ENCODE results near the gene LRRN2.

LRRN2 gene

DNA sequence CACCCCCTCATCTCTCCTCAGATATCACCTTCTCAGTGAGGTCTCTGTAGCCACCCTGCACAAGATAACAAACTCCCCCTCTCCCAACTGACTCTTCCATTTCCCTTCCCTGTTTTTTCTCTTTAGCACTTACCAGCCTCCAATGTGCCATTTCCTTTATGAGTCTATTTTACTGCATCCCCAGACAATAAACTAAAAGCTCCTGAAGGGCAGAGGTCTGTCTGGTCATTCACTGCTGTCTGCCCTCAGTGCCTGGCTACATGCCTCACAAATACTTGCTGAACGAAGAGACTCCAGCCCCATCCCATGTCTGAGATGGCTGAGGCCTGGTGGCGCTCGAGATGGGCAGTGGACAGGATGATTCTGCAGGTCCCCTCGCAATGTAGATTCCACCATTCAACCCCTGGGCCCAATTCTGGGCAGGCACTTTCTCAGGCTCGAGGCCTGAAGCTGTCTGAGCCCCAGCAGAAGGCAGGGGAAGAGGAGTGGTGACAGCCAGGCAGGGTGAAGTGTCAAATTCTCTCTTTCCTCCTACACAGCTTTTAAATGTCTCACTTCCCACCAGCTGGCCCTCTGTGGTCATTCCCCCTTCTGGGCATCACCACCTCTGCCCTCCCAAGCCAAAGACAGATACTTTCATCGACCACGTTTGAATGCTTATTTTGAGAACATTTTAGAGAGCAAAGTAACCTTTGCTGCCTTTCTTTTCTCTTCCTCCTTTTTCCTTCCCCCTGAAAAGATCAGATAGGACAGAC lies 6.6 kb downstream of the LRRN2 start:
- H3K27me3 ChIP-seq (ENCODE audit: control insufficient read depth, insufficient read depth, low read length) = peaks cover 3% of the 10 kb centered on the region; the same call in 1 of the 2 replicates
- H3K4me1 ChIP-seq (ENCODE audit: control insufficient read depth, insufficient read depth, low read length) = peaks cover 4% of the 10 kb centered on the region
- H3K4me3 ChIP-seq (ENCODE audit: low read length) = no peak overlapping the region
- no peaks in the 10 kb centered on the region for H3K9me3 ChIP-seq (ENCODE audit: control insufficient read depth, insufficient read depth, low read length)
- H3K27ac ChIP-seq (ENCODE audit: low read length) = no peak overlapping the region
- no peaks in the 10 kb centered on the region for H3K36me3 ChIP-seq (ENCODE audit: control insufficient read depth, insufficient read depth, low read length)
- WGBS (ENCODE audit: insufficient coverage, insufficient read length) = no CpG with 5 or more reads among the region's 7 CpGs
- no peak for DNase-seq (ENCODE audit: low read depth, low spot score)

DNA sequence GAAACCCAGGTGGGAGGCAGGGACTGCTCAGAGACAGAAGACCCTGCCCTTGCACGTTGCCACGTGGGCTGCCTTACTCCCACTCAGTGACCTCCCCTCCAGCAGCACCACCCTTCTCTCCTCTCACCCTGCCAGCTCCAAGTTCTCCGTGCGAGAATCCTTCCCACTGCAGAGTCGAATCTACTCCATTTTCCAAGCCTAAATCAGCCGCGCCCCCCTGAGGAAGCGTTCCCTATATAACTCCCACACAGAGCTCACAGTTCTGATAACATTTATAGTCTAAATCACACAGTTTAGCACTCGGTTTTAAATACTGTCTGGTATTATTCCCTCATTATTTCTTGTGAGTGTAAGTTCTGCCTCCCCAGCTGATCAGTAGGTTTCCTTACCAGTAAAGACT lies 7.7 kb downstream of the LRRN2 start:
- no CpG with 5 or more reads among the region's 9 CpGs for WGBS (ENCODE audit: insufficient coverage, insufficient read length)
- Histone ChIP-seq H3K27me3 (ENCODE audit: control insufficient read depth, insufficient read depth, low read length) (no peaks in the 10 kb centered on the region; the same call in 1 of the 2 replicates), H3K36me3 (ENCODE audit: control insufficient read depth, insufficient read depth, low read length) (no peaks in the 10 kb centered on the region), H3K27ac (ENCODE audit: low read length) (no peak overlapping the region), H3K4me1 (ENCODE audit: control insufficient read depth, insufficient read depth, low read length) (peaks cover 7% of the 10 kb centered on the region), H3K4me3 (ENCODE audit: low read length) (no peak overlapping the region), H3K9me3 (ENCODE audit: control insufficient read depth, insufficient read depth, low read length) (no peaks in the 10 kb centered on the region)
- no peak for DNase-seq (ENCODE audit: low read depth, low spot score)

DNA sequence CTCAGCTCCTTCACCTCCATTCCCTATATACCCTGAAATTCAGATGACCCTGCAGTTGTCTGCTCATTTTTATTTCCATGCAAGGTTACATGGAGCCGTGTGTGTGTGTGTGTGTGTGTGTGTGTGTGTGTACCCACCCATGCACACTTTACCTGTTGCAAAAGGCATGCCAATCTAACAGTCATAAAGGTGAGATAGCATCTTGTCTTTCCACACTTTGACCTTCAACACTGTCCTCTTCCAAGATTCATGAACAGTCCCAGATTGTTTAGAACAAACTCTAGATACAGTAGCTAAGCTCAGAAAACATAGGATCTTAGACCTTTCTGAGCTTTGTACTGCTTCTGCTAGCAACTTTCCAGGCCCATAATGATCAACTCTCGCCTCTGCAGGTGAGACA lies 9.5 kb downstream of the LRRN2 start:
- Histone ChIP-seq H3K36me3 (ENCODE audit: control insufficient read depth, insufficient read depth, low read length) (no peaks in the 10 kb centered on the region), H3K27ac (ENCODE audit: low read length) (no peak overlapping the region), H3K27me3 (ENCODE audit: control insufficient read depth, insufficient read depth, low read length) (no peaks in the 10 kb centered on the region), H3K9me3 (ENCODE audit: control insufficient read depth, insufficient read depth, low read length) (no peaks in the 10 kb centered on the region), H3K4me3 (ENCODE audit: low read length) (no peak overlapping the region), H3K4me1 (ENCODE audit: control insufficient read depth, insufficient read depth, low read length) (peaks cover 7% of the 10 kb centered on the region)
- no CpG with 5 or more reads among the region's 2 CpGs for WGBS (ENCODE audit: insufficient coverage, insufficient read length)
- DNase-seq (ENCODE audit: low read depth, low spot score) = no peak

DNA sequence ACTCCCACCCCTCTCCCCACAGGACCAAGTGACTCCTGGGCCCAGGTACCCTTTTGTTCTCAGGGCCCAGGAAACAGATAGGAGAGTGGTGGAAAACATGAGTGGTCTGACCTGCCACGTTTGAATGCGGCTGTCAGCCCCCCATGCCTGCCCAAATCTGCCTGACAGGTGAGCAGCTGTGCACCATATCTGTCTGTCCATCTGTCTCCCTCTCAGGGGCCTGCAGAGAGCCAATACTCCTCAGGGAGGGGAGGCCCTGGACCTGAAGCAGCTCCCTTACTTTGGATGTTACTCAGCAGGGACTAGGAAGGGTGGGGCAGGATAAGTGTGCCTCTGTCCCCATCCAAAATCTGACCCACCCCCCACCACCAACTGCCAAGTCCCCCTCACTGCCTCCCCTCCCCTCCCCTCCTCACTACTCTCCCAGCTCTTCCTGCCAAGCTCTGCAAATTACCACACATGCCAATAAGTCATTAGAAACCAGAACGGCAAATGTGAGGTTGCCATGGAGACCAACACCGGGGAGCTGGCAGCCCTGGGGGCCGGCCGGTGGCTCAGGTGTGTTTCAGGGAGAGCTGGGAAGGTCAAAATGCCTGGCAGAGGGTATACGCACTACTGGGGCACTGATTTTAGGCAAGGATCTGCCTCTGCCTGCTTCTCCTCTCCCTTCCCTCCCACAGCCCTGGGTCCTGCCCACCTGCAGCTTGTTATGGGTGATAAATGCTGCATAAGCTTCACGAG lies 11.5 kb downstream of the LRRN2 start:
- H3K4me3 ChIP-seq (ENCODE audit: low read length) = no peak overlapping the region
- WGBS (ENCODE audit: insufficient coverage, insufficient read length) = no CpG with 5 or more reads among the region's 8 CpGs
- no peaks in the 10 kb centered on the region for H3K36me3 ChIP-seq (ENCODE audit: control insufficient read depth, insufficient read depth, low read length)
- no peaks in the 10 kb centered on the region for H3K9me3 ChIP-seq (ENCODE audit: control insufficient read depth, insufficient read depth, low read length)
- H3K27ac ChIP-seq (ENCODE audit: low read length) = no peak overlapping the region
- H3K27me3 ChIP-seq (ENCODE audit: control insufficient read depth, insufficient read depth, low read length) = no peaks in the 10 kb centered on the region
- no peak for DNase-seq (ENCODE audit: low read depth, low spot score)
- peaks cover 7% of the 10 kb centered on the region for H3K4me1 ChIP-seq (ENCODE audit: control insufficient read depth, insufficient read depth, low read length)

DNA sequence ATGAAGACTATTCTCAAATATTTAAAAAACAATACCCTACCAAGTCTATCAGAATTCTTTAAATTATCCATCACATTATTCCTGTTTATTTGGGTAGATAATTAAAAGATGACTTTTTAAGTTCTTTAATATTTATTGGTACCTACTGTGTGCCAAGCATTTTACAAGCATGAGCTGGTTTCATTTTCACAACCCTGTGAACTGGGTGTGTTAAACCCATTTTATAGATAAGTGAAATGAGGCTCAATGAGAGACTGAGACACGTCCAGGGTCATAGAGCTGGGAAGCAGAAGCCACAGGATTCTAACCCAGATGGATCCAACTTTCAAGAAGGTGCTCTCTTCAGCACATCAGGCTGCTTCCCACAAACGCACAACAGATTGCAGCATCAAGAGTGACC lies 12.3 kb downstream of the LRRN2 start:
- Histone ChIP-seq H3K27ac (ENCODE audit: low read length) (no peak overlapping the region), H3K27me3 (ENCODE audit: control insufficient read depth, insufficient read depth, low read length) (no peaks in the 10 kb centered on the region)

DNA sequence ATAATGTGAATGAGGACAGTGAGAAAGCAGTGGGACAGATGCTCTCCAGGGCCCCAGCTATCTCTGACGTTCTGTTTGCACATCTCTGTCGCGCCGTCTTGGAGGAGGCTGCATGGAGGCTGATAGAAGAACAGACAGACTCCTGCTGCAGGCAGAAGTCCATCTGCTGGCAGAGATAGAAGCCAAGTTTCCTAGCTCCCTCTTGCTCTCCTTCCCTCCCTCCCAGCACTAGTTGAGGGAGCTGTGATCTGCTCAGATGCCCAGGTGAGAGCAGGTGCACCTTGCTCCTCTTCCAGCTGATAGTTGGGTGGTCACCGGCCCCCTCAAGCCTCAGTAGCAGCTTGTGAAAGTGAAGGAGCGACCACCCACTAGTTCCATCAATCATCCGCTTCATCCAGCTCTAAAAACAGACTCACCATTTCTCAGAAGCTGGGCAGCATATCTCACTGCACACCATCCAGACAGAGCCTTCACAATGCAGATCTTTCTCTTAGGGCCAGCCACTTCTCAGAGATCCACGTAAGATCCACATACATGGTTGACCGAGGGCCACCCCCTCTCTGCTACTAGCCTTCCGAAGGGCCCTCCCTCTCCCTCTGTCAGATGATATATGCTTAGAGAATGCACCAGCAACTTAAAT lies 12.9 kb downstream of the LRRN2 start:
- H3K9me3 ChIP-seq (ENCODE audit: control insufficient read depth, insufficient read depth, low read length) = no peaks in the 10 kb centered on the region
- H3K36me3 ChIP-seq (ENCODE audit: control insufficient read depth, insufficient read depth, low read length) = no peaks in the 10 kb centered on the region
- peaks cover 7% of the 10 kb centered on the region for H3K4me1 ChIP-seq (ENCODE audit: control insufficient read depth, insufficient read depth, low read length)
- no peak overlapping the region for H3K4me3 ChIP-seq (ENCODE audit: low read length)
- H3K27ac ChIP-seq (ENCODE audit: low read length) = no peak overlapping the region
- no CpG with 5 or more reads among the region's 10 CpGs for WGBS (ENCODE audit: insufficient coverage, insufficient read length)
- no peak for DNase-seq (ENCODE audit: low read depth, low spot score)
- no peaks in the 10 kb centered on the region for H3K27me3 ChIP-seq (ENCODE audit: control insufficient read depth, insufficient read depth, low read length)

More for the DNA sequence above, 12.3 kb downstream of the LRRN2 start:
- no CpG with 5 or more reads among the region's 2 CpGs for WGBS (ENCODE audit: insufficient coverage, insufficient read length)
- no peaks in the 10 kb centered on the region for H3K9me3 ChIP-seq (ENCODE audit: control insufficient read depth, insufficient read depth, low read length)
- H3K36me3 ChIP-seq (ENCODE audit: control insufficient read depth, insufficient read depth, low read length) = no peaks in the 10 kb centered on the region
- peaks cover 7% of the 10 kb centered on the region for H3K4me1 ChIP-seq (ENCODE audit: control insufficient read depth, insufficient read depth, low read length)
- H3K4me3 ChIP-seq (ENCODE audit: low read length) = no peak overlapping the region
- no peak for DNase-seq (ENCODE audit: low read depth, low spot score)

DNA sequence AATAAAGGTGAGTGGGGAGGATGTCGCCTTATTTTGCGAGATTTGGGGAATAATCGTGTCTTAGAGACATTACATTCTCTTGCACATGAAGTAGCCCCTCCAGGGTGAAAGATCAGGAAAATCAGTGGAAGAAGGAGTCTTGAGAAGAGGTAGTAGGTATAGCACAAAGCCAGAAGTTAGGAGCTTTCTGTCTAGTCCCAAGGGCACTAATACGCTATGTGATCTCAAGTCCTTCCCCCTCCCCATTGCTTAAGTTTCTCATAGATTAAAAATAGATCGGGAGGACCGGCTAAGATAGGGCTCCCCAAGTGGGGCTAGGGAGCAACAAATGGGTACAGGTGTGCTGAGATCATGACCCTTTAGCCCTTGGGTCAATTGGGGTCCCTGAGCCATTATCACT lies 13.5 kb downstream of the LRRN2 start:
- no peaks in the 10 kb centered on the region for H3K36me3 ChIP-seq (ENCODE audit: control insufficient read depth, insufficient read depth, low read length)
- DNase-seq (ENCODE audit: low read depth, low spot score) = no peak
- H3K27me3 ChIP-seq (ENCODE audit: control insufficient read depth, insufficient read depth, low read length) = no peaks in the 10 kb centered on the region
- no CpG with 5 or more reads among the region's 6 CpGs for WGBS (ENCODE audit: insufficient coverage, insufficient read length)
- H3K4me3 ChIP-seq (ENCODE audit: low read length) = no peak overlapping the region
- no peak overlapping the region for H3K27ac ChIP-seq (ENCODE audit: low read length)
- H3K9me3 ChIP-seq (ENCODE audit: control insufficient read depth, insufficient read depth, low read length) = no peaks in the 10 kb centered on the region
- peaks cover 7% of the 10 kb centered on the region for H3K4me1 ChIP-seq (ENCODE audit: control insufficient read depth, insufficient read depth, low read length)

DNA sequence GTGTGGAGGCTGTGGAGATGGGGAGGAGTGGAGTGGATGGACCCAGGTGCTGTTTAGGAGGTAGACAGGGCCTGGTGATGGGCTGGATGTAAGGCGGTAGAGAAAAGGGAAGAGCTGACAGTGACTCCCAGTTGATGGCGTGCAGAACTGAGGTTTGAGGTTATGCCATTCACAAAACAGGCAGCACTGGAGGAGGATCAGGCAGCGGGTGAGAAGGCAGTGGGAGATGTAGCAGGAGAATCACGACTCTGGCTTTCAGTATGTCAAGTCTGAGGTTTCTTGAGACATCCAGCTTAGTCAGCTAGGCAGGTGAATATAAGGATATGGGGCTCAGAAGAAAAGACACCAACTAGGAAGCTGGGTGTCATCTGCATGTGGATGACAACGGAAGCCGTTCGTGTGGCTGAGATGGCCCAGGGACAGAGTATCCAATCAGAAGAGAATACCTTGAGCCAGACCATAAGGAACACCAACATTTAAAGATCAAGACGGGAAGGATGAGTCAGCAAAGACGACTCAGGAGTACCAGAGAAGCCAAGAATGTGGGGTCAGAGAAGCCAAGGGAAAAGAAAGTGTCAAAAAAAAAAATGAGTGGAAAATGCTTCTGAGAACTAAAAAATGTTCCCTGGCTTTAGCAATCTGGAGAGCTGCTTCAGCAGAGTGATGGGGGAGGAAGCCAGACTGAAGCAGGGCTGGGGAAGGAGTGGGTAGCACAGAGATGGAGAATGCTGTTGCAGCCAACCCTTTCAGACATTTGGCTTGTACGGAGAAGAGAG lies 15.2 kb downstream of the LRRN2 start:
- Histone ChIP-seq H3K4me1 (ENCODE audit: control insufficient read depth, insufficient read depth, low read length) (peaks cover 7% of the 10 kb centered on the region), H3K27ac (ENCODE audit: low read length) (no peak overlapping the region), H3K27me3 (ENCODE audit: control insufficient read depth, insufficient read depth, low read length) (no peaks in the 10 kb centered on the region), H3K4me3 (ENCODE audit: low read length) (no peak overlapping the region), H3K36me3 (ENCODE audit: control insufficient read depth, insufficient read depth, low read length) (no peaks in the 10 kb centered on the region), H3K9me3 (ENCODE audit: control insufficient read depth, insufficient read depth, low read length) (no peaks in the 10 kb centered on the region)
- WGBS (ENCODE audit: insufficient coverage, insufficient read length) = no CpG with 5 or more reads among the region's 10 CpGs
- no peak for DNase-seq (ENCODE audit: low read depth, low spot score)

DNA sequence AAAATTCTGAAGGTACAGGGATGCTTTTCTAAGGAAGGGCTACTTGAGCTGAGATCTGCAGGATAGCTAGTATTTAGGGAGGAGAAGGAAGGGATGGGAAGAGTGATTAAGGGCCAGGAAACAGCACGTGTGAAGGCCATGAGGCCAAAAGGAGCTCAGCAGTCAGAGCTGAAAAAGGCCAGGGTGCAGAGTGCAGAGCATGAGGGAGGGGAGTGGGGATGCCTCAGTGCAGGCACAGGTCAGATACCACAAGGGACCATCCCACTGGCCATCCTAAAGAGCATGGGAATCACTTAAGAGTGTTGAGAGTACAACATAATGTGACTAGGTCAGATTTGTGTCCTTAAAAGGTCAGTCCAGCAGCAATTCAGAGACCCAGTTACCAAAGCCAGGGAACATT lies 16.0 kb downstream of the LRRN2 start:
- Histone ChIP-seq H3K9me3 (ENCODE audit: control insufficient read depth, insufficient read depth, low read length) (no peaks in the 10 kb centered on the region), H3K36me3 (ENCODE audit: control insufficient read depth, insufficient read depth, low read length) (no peaks in the 10 kb centered on the region), H3K27ac (ENCODE audit: low read length) (no peak overlapping the region), H3K27me3 (ENCODE audit: control insufficient read depth, insufficient read depth, low read length) (no peaks in the 10 kb centered on the region), H3K4me3 (ENCODE audit: low read length) (no peak overlapping the region), H3K4me1 (ENCODE audit: control insufficient read depth, insufficient read depth, low read length) (peaks cover 7% of the 10 kb centered on the region)
- DNase-seq (ENCODE audit: low read depth, low spot score) = no peak
- no CpG with 5 or more reads among the region's 1 CpG for WGBS (ENCODE audit: insufficient coverage, insufficient read length)

DNA sequence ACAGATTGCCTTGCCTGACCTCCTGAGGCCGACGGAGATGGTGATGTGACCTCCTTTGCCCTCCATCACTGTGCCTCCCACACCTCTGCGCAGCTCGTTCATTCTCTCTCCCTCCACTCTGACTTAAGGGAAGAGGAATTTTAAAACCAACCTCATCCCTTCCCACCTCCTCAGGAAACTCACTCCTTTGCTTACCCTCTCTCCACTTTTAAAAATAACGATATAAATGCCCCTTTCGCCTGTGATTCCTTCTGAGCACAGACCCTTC lies 21.2 kb downstream of the LRRN2 start:
- H3K36me3 ChIP-seq (ENCODE audit: control insufficient read depth, insufficient read depth, low read length) = no peaks in the 10 kb centered on the region
- DNase-seq (ENCODE audit: low read depth, low spot score) = no peak
- H3K4me3 ChIP-seq (ENCODE audit: low read length) = no peak overlapping the region
- 100% methylated on average over 1 of the region's 6 CpGs for WGBS (ENCODE audit: insufficient coverage, insufficient read length)
- no peaks in the 10 kb centered on the region for H3K4me1 ChIP-seq (ENCODE audit: control insufficient read depth, insufficient read depth, low read length)
- H3K27ac ChIP-seq (ENCODE audit: low read length) = no peak overlapping the region
- H3K27me3 ChIP-seq (ENCODE audit: control insufficient read depth, insufficient read depth, low read length) = no peaks in the 10 kb centered on the region
- H3K9me3 ChIP-seq (ENCODE audit: control insufficient read depth, insufficient read depth, low read length) = no peaks in the 10 kb centered on the region

Measured in iPS DF 6.9 (cell line).